ENCODE data around the gene GNG5.
"Not testable (repeated sequence)": the region's sequence is repeated elsewhere in the genome, so short reads cannot be mapped to it uniquely, and the experiment has no call there.

GNG5 gene
- 16.7 reads per million, percentile 43 among the genes with 10 or more reads in this experiment for total RNA-seq

- DNase-seq: peak; percentile 97
Measured at GRCh38 chr1:84506002-84506728, at the start of gene GNG5, which contains the start of gene SPATA1. Gene GNG5, minus strand, starts transcription at chr1:84506581. Its CDS starts 490 bp downstream, at chr1:84506091. Gene SPATA1, plus strand, starts transcription at chr1:84506386. Its CDS starts 9,974 bp downstream, at chr1:84516360.

GRCh38 chr1:84550826-84551225 is 44.4 kb upstream of the GNG5 start:
- DNase-seq: no peak

- no peak for DNase-seq
Measured at GRCh38 chr1:84541679-84542078, 35.3 kb upstream of the GNG5 start.

GRCh38 chr1:84540759-84541158 is 34.4 kb upstream of the GNG5 start:
- DNase-seq: no peak

- DNase-seq: no peak
Measured at GRCh38 chr1:84539972-84540371, 33.6 kb upstream of the GNG5 start.

- DNase-seq: no peak
Measured at GRCh38 chr1:84538599-84538998, 32.2 kb upstream of the GNG5 start.

- DNase-seq: no peak
Measured at GRCh38 chr1:84525779-84526178, 19.4 kb upstream of the GNG5 start.

GRCh38 chr1:84524590-84524989 is 18.2 kb upstream of the GNG5 start:
- no peak for DNase-seq

GRCh38 chr1:84510668-84511067 is 4.3 kb upstream of the GNG5 start:
- no peak for DNase-seq

GRCh38 chr1:84510165-84510564 is 3.8 kb upstream of the GNG5 start:
- DNase-seq: no peak

GRCh38 chr1:84509029-84509428 is 2.6 kb upstream of the GNG5 start:
- no peak for DNase-seq

GRCh38 chr1:84508510-84508909 is 2.1 kb upstream of the GNG5 start:
- DNase-seq: no peak

- DNase-seq: not testable (repeated sequence)
Measured at GRCh38 chr1:84507887-84508286, 1.5 kb upstream of the GNG5 start.

- DNase-seq: no peak
Measured at GRCh38 chr1:84506729-84507453, 510 bp upstream of the GNG5 start.

- no peak for DNase-seq
Measured at GRCh38 chr1:84505493-84506001, 834 bp downstream of the GNG5 start.

GRCh38 chr1:84504580-84505492 is 1.5 kb downstream of the GNG5 start:
- DNase-seq: no peak

- DNase-seq: no peak
Measured at GRCh38 chr1:84502927-84503326, 3.5 kb downstream of the GNG5 start.

- DNase-seq: no peak
Measured at GRCh38 chr1:84497631-84498275, 8.6 kb downstream of the GNG5 start.

GRCh38 chr1:84496498-84496897 is 9.9 kb downstream of the GNG5 start:
- DNase-seq: no peak

GRCh38 chr1:84493747-84494146 is 12.6 kb downstream of the GNG5 start:
- DNase-seq: no peak

GRCh38 chr1:84492726-84493125 is 13.7 kb downstream of the GNG5 start:
- no peak for DNase-seq

- no peak for DNase-seq
Measured at GRCh38 chr1:84489766-84490165, 16.6 kb downstream of the GNG5 start.

Measured in effector CD4-positive, alpha-beta T cell (primary cell).